Panc1 (cell line): ENCODE measurements around the gene EWSR1. TPM values are rescaled to one million over a fixed set of nuclear protein-coding genes. Genes with fewer than 3 reads are reported as not detected.

Source experiments
- ATAC-seq: fragments of 200-7000 bp; cut with Tn5 transposase; 2 replicates; pipeline ENCODE4 v1.9.1; 2020; ENCODE audit warnings: mild to moderate bottlenecking, moderate library complexity
- BruUV-seq: library from RNA; stranded (reverse); fragments of 400-500 nt; replicated peaks from 2 replicates; lab custom pipeline; 2021; lab: Mats Ljungman, UMichigan
- CTCF ChIA-PET: fragments of 300-600 bp; sonication (Branson Sonifier 250); formaldehyde crosslinking; loops from one replicate; lab custom pipeline; 2022; ENCODE audit warnings: antibody characterized with exemption; lab: Charles Lee
- POLR2A ChIA-PET: fragments of 300-600 bp; sonication (Branson Sonifier 250); formaldehyde crosslinking; loops from one replicate; lab custom pipeline; 2022; ENCODE audit warnings: antibody characterized with exemption; lab: Charles Lee
- DNase-seq: peaks from one replicate; pipeline ENCODE4 v3.0.0-alpha.2; 2010; ENCODE audit warnings: low read depth, low spot score
- H3K27ac ChIP-seq: 2 replicates; pipeline ENCODE4 v1.5.1; 2011; ENCODE audit warnings: mild to moderate bottlenecking, low read length, inconsistent platforms
- H3K27me3 ChIP-seq: fragments of 200-500 bp; sonication (Bioruptor generic); 2 replicates; pipeline ENCODE4 v1.6.0; 2014; ENCODE audit warnings: low read length, inconsistent platforms; ENCODE audit not compliant: control insufficient read depth, insufficient read depth
- H3K36me3 ChIP-seq: fragments of 200-500 bp; sonication (Bioruptor generic); 2 replicates; pipeline ENCODE4 v1.5.1; 2014; ENCODE audit warnings: inconsistent platforms, mild to moderate bottlenecking, low read length, moderate library complexity; ENCODE audit not compliant: control insufficient read depth, insufficient read depth
- H3K4me1 ChIP-seq: 2 replicates; pipeline ENCODE4 v1.5.1; 2011; ENCODE audit warnings: inconsistent platforms, mild to moderate bottlenecking, low read length, moderate library complexity; ENCODE audit not compliant: control insufficient read depth, insufficient read depth
- H3K4me3 ChIP-seq, 2 experiments: 2 replicates each; pipeline ENCODE4 v1.5.1; 2011 to 2012; ENCODE audit warnings: low read depth in 2 of 2, low read length in 2 of 2, mild to moderate bottlenecking in 2 of 2, inconsistent platforms in 1 of 2, moderate library complexity in 1 of 2
- H3K9me3 ChIP-seq: fragments of 200-500 bp; sonication (Bioruptor generic); 2 replicates; pipeline ENCODE4 v1.5.1; 2014; ENCODE audit warnings: low read depth, mild to moderate bottlenecking, inconsistent platforms, low read length, moderate library complexity; ENCODE audit not compliant: control insufficient read depth, insufficient read depth
- CTCF ChIP-seq: fragments of 450-650 bp; IDR thresholded peaks from 2 replicates; pipeline ENCODE4 v1.5.1; 2017; ENCODE audit warnings: mild to moderate bottlenecking
- POLR2AphosphoS5 ChIP-seq: IDR thresholded peaks from 2 replicates; pipeline ENCODE4 v1.6.1; 2012; ENCODE audit warnings: mild to moderate bottlenecking, low read depth, low read length, moderate library complexity
- REST ChIP-seq, 2 experiments: IDR thresholded peaks; 2 replicates each; pipeline ENCODE4 v1.6.1; 2011 to 2012; ENCODE audit warnings: low read depth in 2 of 2, control low read depth in 1 of 2, low read length in 1 of 2, mild to moderate bottlenecking in 1 of 2, moderate library complexity in 1 of 2; ENCODE audit not compliant: insufficient read depth in 1 of 2
- SIN3A ChIP-seq: IDR thresholded peaks from 2 replicates; pipeline ENCODE4 v1.6.1; 2012; ENCODE audit warnings: low read depth, mild to moderate bottlenecking, low read length, moderate library complexity, borderline replicate concordance; ENCODE audit not compliant: insufficient read depth
- TCF7L2 ChIP-seq: IDR thresholded peaks from 2 replicates; pipeline ENCODE4 v1.6.1; 2011; ENCODE audit warnings: mild to moderate bottlenecking, low read depth, low read length, inconsistent platforms
- in situ Hi-C: cut with HindIII; loops from 2 replicates; pipeline ENCODE4 v1.10.0; 2016; ENCODE audit warnings: low sequenced_read_pairs, low pct_unique_long_range_greater_than_20kb
- intact Hi-C: fragments of 100-400 bp; cut with micrococcal nuclease; formaldehyde crosslinking; loops from one replicate; pipeline ENCODE4 v1.10.0; 2022; ENCODE audit not compliant: unreplicated experiment
- total RNA-seq: library from RNA; stranded (reverse); gene quantifications from one replicate; pipeline ENCODE4 v1.2.1, GENCODE V29; 2021; ENCODE audit not compliant: unreplicated experiment

The EWSR1 gene
- total RNA-seq, 1 experiment from 2014 or later: 272 TPM

GRCh38 chr22:29335656-29336055 is 67.6 kb downstream of the EWSR1 start:
- POLR2A ChIA-PET: no interaction called here
- TF ChIP-seq SIN3A (no peak), TCF7L2 (no peak), REST (IDR thresholded peaks at IDR 0.05; ENCODE audit: insufficient read depth in 1 of 2, low read depth in 2 of 2, low read length in 1 of 2) (no peak), POLR2AphosphoS5 (no peak), CTCF (no peak)
- no peaks in the 10 kb centered on the region for H3K4me1 ChIP-seq
- H3K27ac ChIP-seq: no peak overlapping the region
- DNase-seq (no peak), ATAC-seq (no peak)
- intact Hi-C loops (no loop called here), in situ Hi-C loops (no loop called here)
- no TSS peak for BruUV-seq
- CTCF ChIA-PET: no interaction called here
- H3K9me3 ChIP-seq: no peaks in the 10 kb centered on the region
- no peak overlapping the region for H3K4me3 ChIP-seq
- H3K27me3 ChIP-seq: no peaks in the 10 kb centered on the region
- H3K36me3 ChIP-seq: no peaks in the 10 kb centered on the region

GRCh38 chr22:29336751-29337490 is 68.9 kb downstream of the EWSR1 start:
- no peaks in the 10 kb centered on the region for H3K27me3 ChIP-seq
- intact Hi-C loops (no loop called here), in situ Hi-C loops (no loop called here)
- no peak overlapping the region for H3K27ac ChIP-seq
- ATAC-seq (no peak), DNase-seq (no peak)
- no TSS peak for BruUV-seq
- no peaks in the 10 kb centered on the region for H3K4me1 ChIP-seq
- H3K36me3 ChIP-seq: no peaks in the 10 kb centered on the region
- TF ChIP-seq SIN3A: no peak
- TF ChIP-seq POLR2AphosphoS5: no peak
- no peak for TF ChIP-seq TCF7L2
- no peak for TF ChIP-seq CTCF
- no peak for TF ChIP-seq REST (IDR thresholded peaks at IDR 0.05; ENCODE audit: insufficient read depth in 1 of 2, low read depth in 2 of 2, low read length in 1 of 2)
- CTCF ChIA-PET: no interaction called here
- POLR2A ChIA-PET: no interaction called here
- H3K4me3 ChIP-seq: no peak overlapping the region
- H3K9me3 ChIP-seq: no peaks in the 10 kb centered on the region
